HEK293 (cell line): ENCODE results near the gene USP13.

Experiments used
- CTCF ChIA-PET: fragments of 350-600 bp; formaldehyde crosslinking; extraction: SDS; loops from one replicate; lab custom pipeline; 2021; ENCODE audit warnings: antibody characterized with exemption; lab: Yijun Ruan, JAX
- POLR2A ChIA-PET: fragments of 300-600 bp; formaldehyde crosslinking; extraction: SDS; loops from one replicate; lab custom pipeline; 2020; ENCODE audit warnings: antibody characterized with exemption, inconsistent platforms; lab: Yijun Ruan, JAX
- H3K27ac ChIP-seq: fragments of 200-500 bp; sonication (Bioruptor generic); 2 replicates; pipeline ENCODE4 v1.5.1; 2014; ENCODE audit warnings: low read depth, low read length, control low read depth, inconsistent platforms; ENCODE audit errors: extremely low read depth
- H3K36me3 ChIP-seq, 2 experiments: fragments of 200-500 bp in 1 of 2; sonication (Bioruptor generic) in 1 of 2; 1 replicate in 1 of 2; 2 replicates in 1 of 2; pipeline ENCODE4 v1.5.1; 2014 to 2017; ENCODE audit warnings: inconsistent platforms in 2 of 2, low read length in 2 of 2; ENCODE audit not compliant: control insufficient read depth in 2 of 2, insufficient read depth in 1 of 2
- H3K4me1 ChIP-seq: fragments of 200-500 bp; sonication (Bioruptor generic); 2 replicates; pipeline ENCODE4 v1.5.1; 2014; ENCODE audit warnings: mild to moderate bottlenecking, low read length, inconsistent platforms; ENCODE audit not compliant: control insufficient read depth, insufficient read depth
- H3K4me3 ChIP-seq: 2 replicates; pipeline ENCODE4 v1.5.1; 2011; ENCODE audit warnings: low read depth, mild to moderate bottlenecking, control low read depth, low read length, moderate library complexity
- H3K9me3 ChIP-seq: fragments of 200-500 bp; sonication (Bioruptor generic); 2 replicates; pipeline ENCODE4 v1.5.1; 2014; ENCODE audit warnings: low read depth, low read length, inconsistent platforms; ENCODE audit not compliant: control insufficient read depth, insufficient read depth
- BCL11A ChIP-seq: fragments of 450-650 bp; formaldehyde crosslinking; IDR thresholded peaks from 2 replicates; pipeline ENCODE4 v1.5.1; 2016; ENCODE audit warnings: low read depth, missing biosample characterization, missing genetic modification characterization
- CTCF ChIP-seq: fragments of 450-650 bp; formaldehyde crosslinking; IDR thresholded peaks from 2 replicates; pipeline ENCODE4 v1.5.1; 2016; ENCODE audit warnings: missing biosample characterization, missing genetic modification characterization
- GLIS1 ChIP-seq: fragments of 450-650 bp; formaldehyde crosslinking; IDR thresholded peaks from 2 replicates; pipeline ENCODE4 v1.5.1; 2016; ENCODE audit warnings: missing biosample characterization, missing genetic modification characterization
- TCF7L2 ChIP-seq: IDR thresholded peaks from 2 replicates; pipeline ENCODE4 v1.6.1; 2011; ENCODE audit warnings: low read depth, mild to moderate bottlenecking, inconsistent platforms, low read length, moderate library complexity, borderline replicate concordance
- TRIM28 ChIP-seq: IDR thresholded peaks from 2 replicates; pipeline ENCODE4 v1.6.1; 2011; ENCODE audit warnings: low read length, control low read depth, borderline replicate concordance
- WT1 ChIP-seq: fragments of 450-650 bp; formaldehyde crosslinking; IDR thresholded peaks from 2 replicates; pipeline ENCODE4 v1.5.1; 2016; ENCODE audit warnings: missing biosample characterization, missing genetic modification characterization
- ZBTB48 ChIP-seq: fragments of 450-650 bp; formaldehyde crosslinking; IDR thresholded peaks from 2 replicates; pipeline ENCODE4 v1.5.1; 2016; ENCODE audit warnings: missing biosample characterization, missing genetic modification characterization
- ZBTB8A ChIP-seq: fragments of 450-650 bp; formaldehyde crosslinking; IDR thresholded peaks from 2 replicates; pipeline ENCODE4 v1.5.1; 2016; ENCODE audit warnings: missing biosample characterization, missing genetic modification characterization
- ZIC2 ChIP-seq: fragments of 450-650 bp; formaldehyde crosslinking; IDR thresholded peaks from 2 replicates; pipeline ENCODE4 v1.5.1; 2016; ENCODE audit warnings: missing biosample characterization, missing genetic modification characterization
- ZNF114 ChIP-seq: fragments of 450-650 bp; formaldehyde crosslinking; IDR thresholded peaks from 2 replicates; pipeline ENCODE4 v1.5.0; 2017; ENCODE audit warnings: missing biosample characterization, missing genetic modification characterization
- ZNF169 ChIP-seq: fragments of 450-650 bp; formaldehyde crosslinking; IDR thresholded peaks from 2 replicates; pipeline ENCODE4 v1.5.1; 2016; ENCODE audit warnings: missing biosample characterization, missing genetic modification characterization
- ZNF19 ChIP-seq: fragments of 450-650 bp; formaldehyde crosslinking; IDR thresholded peaks from 2 replicates; pipeline ENCODE4; 2016; ENCODE audit warnings: missing biosample characterization, missing genetic modification characterization, low read depth
- ZNF26 ChIP-seq: fragments of 450-650 bp; formaldehyde crosslinking; IDR thresholded peaks from 2 replicates; pipeline ENCODE4 v1.5.1; 2016; ENCODE audit warnings: missing biosample characterization, missing genetic modification characterization
- ZNF366 ChIP-seq: fragments of 450-650 bp; formaldehyde crosslinking; conservative IDR thresholded peaks from 2 replicates; pipeline ENCODE4 v1.5.1; 2016; ENCODE audit warnings: missing biosample characterization, missing genetic modification characterization
- ZNF501 ChIP-seq: fragments of 450-650 bp; formaldehyde crosslinking; IDR thresholded peaks from 2 replicates; pipeline ENCODE4 v1.5.1; 2016; ENCODE audit warnings: missing biosample characterization, missing genetic modification characterization
- ZNF518A ChIP-seq: fragments of 450-650 bp; formaldehyde crosslinking; conservative IDR thresholded peaks from 2 replicates; pipeline ENCODE4 v1.5.1; 2016; ENCODE audit warnings: low read depth, missing biosample characterization, missing genetic modification characterization
- ZNF600 ChIP-seq: fragments of 450-650 bp; formaldehyde crosslinking; IDR thresholded peaks from 2 replicates; pipeline ENCODE4 v1.5.1; 2016; ENCODE audit warnings: missing biosample characterization, missing genetic modification characterization
- ZNF645 ChIP-seq: fragments of 450-650 bp; formaldehyde crosslinking; IDR thresholded peaks from 2 replicates; pipeline ENCODE4; 2016; ENCODE audit warnings: missing biosample characterization, missing genetic modification characterization
- ZNF658 ChIP-seq: fragments of 450-650 bp; formaldehyde crosslinking; IDR thresholded peaks from 2 replicates; pipeline ENCODE4; 2016; ENCODE audit warnings: missing biosample characterization, missing genetic modification characterization
- ZNF677 ChIP-seq: fragments of 450-650 bp; IDR thresholded peaks from 2 replicates; pipeline ENCODE4 v1.5.0; 2018; ENCODE audit warnings: missing biosample characterization, mild to moderate bottlenecking, missing genetic modification characterization, moderate library complexity
- ZNF692 ChIP-seq: fragments of 450-650 bp; formaldehyde crosslinking; IDR thresholded peaks from 2 replicates; pipeline ENCODE4 v1.5.1; 2016; ENCODE audit warnings: missing biosample characterization, missing genetic modification characterization
- ZNF830 ChIP-seq: fragments of 450-650 bp; IDR thresholded peaks from 2 replicates; pipeline ENCODE4 v1.5.0; 2018; ENCODE audit warnings: missing biosample characterization, missing genetic modification characterization, low read depth, mild to moderate bottlenecking, moderate library complexity
- TF ChIP-seq, protein P1 (sequence below): sonication (generic); formaldehyde crosslinking; IDR thresholded peaks from 2 replicates; pipeline ENCODE4 v1.8.1; 2022; ENCODE audit warnings: mild to moderate bottlenecking, moderate library complexity, missing genetic modification reagents

The USP13 gene

GRCh38 chr3:179670311-179670710, 17.5 kb downstream of the USP13 start:
- no peak for TF ChIP-seq ZNF26 (tag by site-specific recombination)
- TF ChIP-seq ZNF169, result no peak
- TF ChIP-seq GLIS1 (tag by site-specific recombination), result no peak
- no peak for TF ChIP-seq CTCF (tag by site-specific recombination)
- TF ChIP-seq ZNF658 (tag by site-specific recombination), result no peak
- no peak for TF ChIP-seq ZBTB48 (tag by site-specific recombination)
- TF ChIP-seq ZNF600 (tag by site-specific recombination), result no peak
- no peak for TF ChIP-seq ZBTB8A
- TF ChIP-seq ZNF518A, result no peak
- no peak for TF ChIP-seq ZNF19 (tag by site-specific recombination)
- TF ChIP-seq ZNF501, result no peak
- no peak for TF ChIP-seq WT1 (tag by site-specific recombination)
- no peak for TF ChIP-seq ZNF114 (tag by site-specific recombination)
- no peak for TF ChIP-seq ZNF830 (tag by site-specific recombination)
- TF ChIP-seq, all 188 proteins: peak for 0
- Histone ChIP-seq H3K36me3 (no peaks in the 10 kb centered on the region), H3K27ac (no peak overlapping the region), H3K9me3 (no peaks in the 10 kb centered on the region), H3K4me1 (no peaks in the 10 kb centered on the region; the same call in 1 of the 2 replicates), H3K4me3 (no peak overlapping the region)
- POLR2A ChIA-PET, result no interaction called here
- CTCF ChIA-PET, result interaction anchor here (1.3 kb wide), 1 partner anchor 12 kb away, joined by 3 read pairs; no protein-coding TSS in a partner anchor

GRCh38 chr3:179671309-179671708, 18.5 kb downstream of the USP13 start:
- no peaks in the 10 kb centered on the region for H3K4me1 ChIP-seq
- no peaks in the 10 kb centered on the region for H3K36me3 ChIP-seq
- ChIA-PET POLR2A (no interaction called here), CTCF (interaction anchor here (0.6 to 1.3 kb wide), 3 partner anchors 13 to 1604 kb away, joined by 3 read pairs; no protein-coding TSS in a partner anchor)
- no peaks in the 10 kb centered on the region for H3K9me3 ChIP-seq
- H3K4me3 ChIP-seq, result no peak overlapping the region
- H3K27ac ChIP-seq, result no peak overlapping the region
- no peak for TF ChIP-seq ZNF692 (tag by site-specific recombination)
- TF ChIP-seq ZIC2 (tag by site-specific recombination), result no peak
- TF ChIP-seq ZNF677 (tag by site-specific recombination), result no peak
- no peak for TF ChIP-seq ZNF645 (tag by site-specific recombination)
- no peak for TF ChIP-seq BCL11A (tag by site-specific recombination)
- TF ChIP-seq ZNF366 (tag by site-specific recombination), result no peak
- TF ChIP-seq TRIM28, result no peak
- TF ChIP-seq ZNF501, result no peak
- TF ChIP-seq TCF7L2, result no peak
- TF ChIP-seq, protein P1, sequence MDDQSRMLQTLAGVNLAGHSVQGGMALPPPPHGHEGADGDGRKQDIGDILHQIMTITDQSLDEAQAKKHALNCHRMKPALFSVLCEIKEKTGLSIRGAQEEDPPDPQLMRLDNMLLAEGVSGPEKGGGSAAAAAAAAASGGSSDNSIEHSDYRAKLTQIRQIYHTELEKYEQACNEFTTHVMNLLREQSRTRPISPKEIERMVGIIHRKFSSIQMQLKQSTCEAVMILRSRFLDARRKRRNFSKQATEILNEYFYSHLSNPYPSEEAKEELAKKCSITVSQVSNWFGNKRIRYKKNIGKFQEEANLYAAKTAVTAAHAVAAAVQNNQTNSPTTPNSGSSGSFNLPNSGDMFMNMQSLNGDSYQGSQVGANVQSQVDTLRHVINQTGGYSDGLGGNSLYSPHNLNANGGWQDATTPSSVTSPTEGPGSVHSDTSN (CRISPR knock-in tag), result no peak
